ENCODE data around the gene CBY1. TPM values are rescaled to one million over a fixed set of nuclear protein-coding genes. Genes with fewer than 3 reads are reported as not detected.

The CBY1 gene
- total RNA-seq, 2 experiments from 2014 or later: 3.5 to 12.8 TPM

- H3K9me2 ChIP-seq (ENCODE audit: insufficient read depth, low read length): no peaks in the 10 kb centered on the region
These were observed 38.2 kb upstream of the CBY1 start for GRCh38 chr22:38618258-38618657.

GRCh38 chr22:38618682-38619081 is 37.8 kb upstream of the CBY1 start:
- H3K79me2 ChIP-seq (ENCODE audit: insufficient read depth, low read depth, low read length): no peaks in the 10 kb centered on the region
- BruUV-seq (replicated peaks): no TSS peak
- peaks cover 6% of the 10 kb centered on the region; the same call in 1 of the 2 replicates for H3K9me3 ChIP-seq (ENCODE audit: low read length)
- no peaks in the 10 kb centered on the region for H3K9me2 ChIP-seq (ENCODE audit: insufficient read depth, low read length)
- no peak overlapping the region for H3K27ac ChIP-seq (ENCODE audit: low read depth, low read length, poor library complexity, severe bottlenecking)
- CTCF ChIA-PET (ENCODE audit: unreplicated experiment): no interaction called here
- intact Hi-C loops (cut with micrococcal nuclease; ENCODE audit: unreplicated experiment): no loop called here
- POLR2A ChIA-PET: interaction anchor here (0.6 to 0.7 kb wide), 3 partner anchors 27 to 459 kb away, joined by 3 read pairs; no protein-coding TSS in a partner anchor
- H2AFZ ChIP-seq (ENCODE audit: low read length): no peak overlapping the region
- no peaks in the 10 kb centered on the region for H3K36me3 ChIP-seq (ENCODE audit: insufficient read depth, low read length)
- no peaks in the 10 kb centered on the region for H4K20me1 ChIP-seq (ENCODE audit: insufficient read depth, low read length)
- no peak for DNase-seq (ENCODE audit: low spot score)
- no peaks in the 10 kb centered on the region for H3K4me1 ChIP-seq (ENCODE audit: insufficient read depth, low read length, poor library complexity, severe bottlenecking)
- no peak overlapping the region for H3K4me2 ChIP-seq (ENCODE audit: low read length)
- TF ChIP-seq CTCF (conservative IDR thresholded peaks at IDR 0.05; ENCODE audit: low read length) (no peak), EZH2phosphoT487 (IDR thresholded peaks at IDR 0.05; ENCODE audit: borderline replicate concordance, low read depth, low read length) (no peak)
- H3K4me3 ChIP-seq (ENCODE audit: low read depth, low read length, poor library complexity, severe bottlenecking): no peak overlapping the region

More at GRCh38 chr22:38618258-38618657, 38.2 kb upstream of the CBY1 start:
- no peak overlapping the region for H3K4me2 ChIP-seq (ENCODE audit: low read length)
- no peaks in the 10 kb centered on the region for H3K79me2 ChIP-seq (ENCODE audit: insufficient read depth, low read depth, low read length)
- no peak overlapping the region for H3K27ac ChIP-seq (ENCODE audit: low read depth, low read length, poor library complexity, severe bottlenecking)
- BruUV-seq (replicated peaks): no TSS peak
- TF ChIP-seq EZH2phosphoT487 (IDR thresholded peaks at IDR 0.05; ENCODE audit: borderline replicate concordance, low read depth, low read length): no peak
- TF ChIP-seq CTCF (conservative IDR thresholded peaks at IDR 0.05; ENCODE audit: low read length): no peak
- intact Hi-C loops (cut with micrococcal nuclease; ENCODE audit: unreplicated experiment): no loop called here
- ChIA-PET POLR2A (interaction anchor here (0.6 to 0.7 kb wide), 2 partner anchors 26 to 459 kb away, joined by 3 read pairs; no protein-coding TSS in a partner anchor), CTCF (ENCODE audit: unreplicated experiment) (no interaction called here)
- no peaks in the 10 kb centered on the region for H3K4me1 ChIP-seq (ENCODE audit: insufficient read depth, low read length, poor library complexity, severe bottlenecking)
- H2AFZ ChIP-seq (ENCODE audit: low read length): no peak overlapping the region
- H3K4me3 ChIP-seq (ENCODE audit: low read depth, low read length, poor library complexity, severe bottlenecking): no peak overlapping the region
- H3K9me3 ChIP-seq (ENCODE audit: low read length): peaks cover 6% of the 10 kb centered on the region; the same call in 1 of the 2 replicates
- DNase-seq (ENCODE audit: low spot score): no peak
- H3K36me3 ChIP-seq (ENCODE audit: insufficient read depth, low read length): no peaks in the 10 kb centered on the region
- no peaks in the 10 kb centered on the region for H4K20me1 ChIP-seq (ENCODE audit: insufficient read depth, low read length)

- Histone ChIP-seq H3K4me2 (ENCODE audit: low read length) (no peak overlapping the region), H3K9me3 (ENCODE audit: low read length) (peaks cover 6% of the 10 kb centered on the region; the same call in 1 of the 2 replicates), H4K20me1 (ENCODE audit: insufficient read depth, low read length) (no peaks in the 10 kb centered on the region), H3K36me3 (ENCODE audit: insufficient read depth, low read length) (no peaks in the 10 kb centered on the region), H3K4me3 (ENCODE audit: low read depth, low read length, poor library complexity, severe bottlenecking) (no peak overlapping the region), H2AFZ (ENCODE audit: low read length) (no peak overlapping the region), H3K4me1 (ENCODE audit: insufficient read depth, low read length, poor library complexity, severe bottlenecking) (no peaks in the 10 kb centered on the region), H3K9me2 (ENCODE audit: insufficient read depth, low read length) (no peaks in the 10 kb centered on the region), H3K27ac (ENCODE audit: low read depth, low read length, poor library complexity, severe bottlenecking) (no peak overlapping the region), H3K79me2 (ENCODE audit: insufficient read depth, low read depth, low read length) (no peaks in the 10 kb centered on the region)
- DNase-seq (ENCODE audit: low spot score): no peak
- TF ChIP-seq CTCF (conservative IDR thresholded peaks at IDR 0.05; ENCODE audit: low read length) (no peak), EZH2phosphoT487 (IDR thresholded peaks at IDR 0.05; ENCODE audit: borderline replicate concordance, low read depth, low read length) (no peak)
- ChIA-PET CTCF (ENCODE audit: unreplicated experiment) (no interaction called here), POLR2A (no interaction called here)
- intact Hi-C loops (cut with micrococcal nuclease; ENCODE audit: unreplicated experiment): no loop called here
- no TSS peak for BruUV-seq (replicated peaks)
These were observed 33.1 kb upstream of the CBY1 start for GRCh38 chr22:38623351-38623750.
